Keratinocyte (primary cell): ENCODE results near the gene SPACA1.

ENCODE experiments used
- EZH2 ChIP-seq: IDR thresholded peaks from one replicate; pipeline ENCODE4 v1.6.1; 2012; ENCODE audit warnings: inconsistent platforms, mild to moderate bottlenecking, low read length, moderate library complexity
- TF ChIP-seq, protein P1 (sequence below), 3 experiments: IDR thresholded peaks in 1 of 3; conservative IDR thresholded peaks in 1 of 3; optimal IDR thresholded peaks in 1 of 3; 2 replicates in 2 of 3; 3 replicates in 1 of 3; pipeline versions ENCODE3 to v1.5.1; 2011; ENCODE audit warnings: low read length in 3 of 3, mild to moderate bottlenecking in 3 of 3, moderate library complexity in 2 of 3, control low read depth in 1 of 3, inconsistent platforms in 1 of 3; ENCODE audit not compliant: insufficient read depth in 2 of 3; ENCODE audit errors: extremely low read depth in 1 of 3

DNA sequence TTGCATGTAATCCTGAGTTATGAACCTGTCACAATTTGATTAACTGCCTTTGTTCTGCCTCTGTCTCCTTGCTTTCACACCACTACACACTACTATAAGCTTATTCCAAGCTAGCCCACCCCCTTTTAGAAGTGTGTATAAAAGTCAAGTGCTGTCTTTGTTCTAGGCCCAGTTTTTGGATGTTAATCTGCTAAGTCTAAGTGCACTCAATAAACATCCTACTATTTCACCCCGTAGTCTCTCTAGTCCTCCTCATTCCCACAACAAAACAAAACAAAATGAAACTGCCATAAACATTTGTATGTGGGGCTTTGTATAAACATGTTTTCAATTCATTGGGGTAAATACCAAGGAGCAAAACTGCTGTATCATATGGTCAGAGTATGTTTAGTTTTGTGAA is 16.1 kb upstream of the SPACA1 start:
- TF ChIP-seq, protein P1, sequence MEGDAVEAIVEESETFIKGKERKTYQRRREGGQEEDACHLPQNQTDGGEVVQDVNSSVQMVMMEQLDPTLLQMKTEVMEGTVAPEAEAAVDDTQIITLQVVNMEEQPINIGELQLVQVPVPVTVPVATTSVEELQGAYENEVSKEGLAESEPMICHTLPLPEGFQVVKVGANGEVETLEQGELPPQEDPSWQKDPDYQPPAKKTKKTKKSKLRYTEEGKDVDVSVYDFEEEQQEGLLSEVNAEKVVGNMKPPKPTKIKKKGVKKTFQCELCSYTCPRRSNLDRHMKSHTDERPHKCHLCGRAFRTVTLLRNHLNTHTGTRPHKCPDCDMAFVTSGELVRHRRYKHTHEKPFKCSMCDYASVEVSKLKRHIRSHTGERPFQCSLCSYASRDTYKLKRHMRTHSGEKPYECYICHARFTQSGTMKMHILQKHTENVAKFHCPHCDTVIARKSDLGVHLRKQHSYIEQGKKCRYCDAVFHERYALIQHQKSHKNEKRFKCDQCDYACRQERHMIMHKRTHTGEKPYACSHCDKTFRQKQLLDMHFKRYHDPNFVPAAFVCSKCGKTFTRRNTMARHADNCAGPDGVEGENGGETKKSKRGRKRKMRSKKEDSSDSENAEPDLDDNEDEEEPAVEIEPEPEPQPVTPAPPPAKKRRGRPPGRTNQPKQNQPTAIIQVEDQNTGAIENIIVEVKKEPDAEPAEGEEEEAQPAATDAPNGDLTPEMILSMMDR (optimal IDR thresholded peaks at IDR 0.05 in 1 of 3, IDR thresholded peaks at IDR 0.05 in 1 of 3, conservative IDR thresholded peaks at IDR 0.05 in 1 of 3; ENCODE audit: extremely low read depth in 1 of 3, insufficient read depth in 2 of 3, low read length in 3 of 3), result no peak
- no peak for TF ChIP-seq EZH2
